ENCODE results near the gene FBXW7. TPM values are rescaled to one million over a fixed set of nuclear protein-coding genes. Genes with fewer than 3 reads are reported as not detected.

FBXW7 gene
- total and polyA plus RNA-seq, 2 of the 13 experiments (the other 11 are each of a cell fraction or from before 2014, with no cell fraction given) = 5.0 to 40.9 TPM

- TF ChIP-seq ZNF75D (CRISPR knock-in tag; IDR thresholded peaks at IDR 0.05; ENCODE audit: borderline replicate concordance) = no peak
Observed at GRCh38 chr4:152534541-152535359, 1.1 kb downstream of the FBXW7 start (continued).

- WGBS (ENCODE audit: low lambda C conversion rate) = 95% methylated on average over 3 of the region's 3 CpGs
- intact Hi-C loops (cut with micrococcal nuclease; ENCODE audit: unreplicated experiment) = loop anchor here (10.0 kb wide), 1 partner anchor 47 kb away; no protein-coding TSS in a partner anchor
Observed at GRCh38 chr4:152531479-152531878, 4.4 kb downstream of the FBXW7 start.

DNA sequence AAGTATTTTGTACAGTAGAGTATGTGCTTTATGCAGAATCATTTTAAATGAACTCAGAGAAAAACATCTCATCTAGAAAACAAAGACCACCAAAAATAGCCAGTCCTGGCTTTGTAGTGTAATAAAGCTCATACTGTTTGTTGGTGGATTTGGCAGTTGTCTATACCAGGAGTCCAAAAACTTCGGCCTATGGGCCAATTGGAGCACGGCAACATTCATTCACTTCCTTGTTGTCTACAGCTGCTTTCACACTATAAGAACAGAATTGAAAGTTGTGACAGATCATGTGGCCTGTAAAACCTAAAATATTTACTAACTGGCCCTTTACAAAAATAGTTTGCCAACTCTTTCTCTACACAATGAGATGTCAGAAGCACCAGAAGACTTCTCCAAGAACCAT, 5.3 kb downstream of the FBXW7 start:
- no peak for ATAC-seq
- Histone ChIP-seq H3K9me3 (ENCODE audit: low read length) (no peaks in the 10 kb centered on the region), H2AFZ (ENCODE audit: low read length) (no peak overlapping the region), H3K4me3 (replicated peaks in 1 of 3; ENCODE audit: insufficient read depth in 1 of 3, low read depth in 2 of 3, low read length in 3 of 3) (no peak overlapping the region), H3K4me1 (ENCODE audit: insufficient read depth, low read length) (peaks cover 47% of the 10 kb centered on the region), H3K27ac (ENCODE audit: extremely low read length, insufficient read depth, low read length) (no peak overlapping the region), H3K27me3 (ENCODE audit: control insufficient read depth in 1 of 2, insufficient read depth in 2 of 2, low read length in 2 of 2) (no peaks in the 10 kb centered on the region; a peak in 1 of 5 replicates), H3K9ac (ENCODE audit: insufficient read depth, low read depth, low read length) (no peak overlapping the region), H3K4me2 (ENCODE audit: low read depth, low read length) (0 out of 2 replicates have a peak overlapping the region, but pooled peaks have one; percentile 5), H3K36me3 (replicated peaks in 1 of 2; ENCODE audit: control insufficient read depth in 1 of 2, insufficient read depth in 2 of 2, low read length in 2 of 2) (peaks cover 0 to 11% of the 10 kb centered on the region in 2 experiments; a peak in 1 of 5 replicates), H4K20me1 (ENCODE audit: insufficient read depth, low read length) (peaks cover 9% of the 10 kb centered on the region; the same call in 1 of the 2 replicates), H3K79me2 (ENCODE audit: insufficient read depth, low read length) (peaks cover 87% of the 10 kb centered on the region)
- ChIA-PET POLR2A (no interaction called here), CTCF (ENCODE audit: low intra/inter-chr PET ratio, low total read pairs) (no interaction called here)
- DNase-seq (ENCODE audit: low spot score) = no peak
- 93% methylated on average over 2 of the region's 2 CpGs for WGBS (ENCODE audit: low lambda C conversion rate)
- FAIRE-seq = no peak
- intact Hi-C loops (cut with micrococcal nuclease; ENCODE audit: unreplicated experiment) = loop anchor here (10.0 kb wide), 1 partner anchor 46 kb away; no protein-coding TSS in a partner anchor
- in situ Hi-C loops (cut with HindIII; ENCODE audit: extremely low pct_ligation_motif_present, low pct_unique_long_range_greater_than_20kb) = no loop called here
- BruUV-seq (replicated peaks) = no TSS peak
- TF ChIP-seq ZNF18 (CRISPR knock-in tag; IDR thresholded peaks at IDR 0.05; ENCODE audit: insufficient replicate concordance) = no peak
- TF ChIP-seq HNF1B (CRISPR knock-in tag; IDR thresholded peaks at IDR 0.05) = no peak
- TF ChIP-seq ZNF280B (CRISPR knock-in tag; IDR thresholded peaks at IDR 0.05; ENCODE audit: borderline replicate concordance) = no peak
- TF ChIP-seq SMAD9 (CRISPR knock-in tag; IDR thresholded peaks at IDR 0.05) = no peak
- no peak for TF ChIP-seq ZNF510 (CRISPR knock-in tag; IDR thresholded peaks at IDR 0.05; ENCODE audit: low read depth)
- TF ChIP-seq CHD4 (IDR thresholded peaks at IDR 0.05; ENCODE audit: borderline replicate concordance, low read length) = no peak

More at GRCh38 chr4:152531479-152531878, 4.4 kb downstream of the FBXW7 start:
- DNase-seq (ENCODE audit: low spot score) (no peak), ATAC-seq (no peak), FAIRE-seq (no peak)
- Histone ChIP-seq H3K4me2 (ENCODE audit: low read depth, low read length) (no peak overlapping the region), H3K27ac (ENCODE audit: extremely low read length, insufficient read depth, low read length) (no peak overlapping the region), H3K9me3 (ENCODE audit: low read length) (no peaks in the 10 kb centered on the region), H3K79me2 (ENCODE audit: insufficient read depth, low read length) (peaks cover 83% of the 10 kb centered on the region), H3K4me3 (replicated peaks in 1 of 3; ENCODE audit: insufficient read depth in 1 of 3, low read depth in 2 of 3, low read length in 3 of 3) (no peak overlapping the region), H3K9ac (ENCODE audit: insufficient read depth, low read depth, low read length) (no peak overlapping the region), H3K36me3 (replicated peaks in 1 of 2; ENCODE audit: control insufficient read depth in 1 of 2, insufficient read depth in 2 of 2, low read length in 2 of 2) (peaks cover 0 to 11% of the 10 kb centered on the region in 2 experiments; a peak in 1 of 5 replicates), H3K27me3 (ENCODE audit: control insufficient read depth in 1 of 2, insufficient read depth in 2 of 2, low read length in 2 of 2) (no peaks in the 10 kb centered on the region; a peak in 2 of 5 replicates), H3K4me1 (ENCODE audit: insufficient read depth, low read length) (peaks cover 47% of the 10 kb centered on the region), H4K20me1 (ENCODE audit: insufficient read depth, low read length) (peaks cover 9% of the 10 kb centered on the region; the same call in 1 of the 2 replicates), H2AFZ (ENCODE audit: low read length) (no peak overlapping the region)
- TF ChIP-seq SMAD3 (CRISPR knock-in tag; IDR thresholded peaks at IDR 0.05) = no peak
- in situ Hi-C loops (cut with HindIII; ENCODE audit: extremely low pct_ligation_motif_present, low pct_unique_long_range_greater_than_20kb) = no loop called here
- ChIA-PET CTCF (ENCODE audit: low intra/inter-chr PET ratio, low total read pairs) (no interaction called here), POLR2A (no interaction called here)
- no TSS peak for BruUV-seq (replicated peaks)

Measured in HepG2 (cell line).